HG03175 (cell line): Measurements from ENCODE around the gene CDH4.
"Not testable (repeated sequence)": the region's sequence is repeated elsewhere in the genome, so short reads cannot be mapped to it uniquely, and the experiment has no call there.

Experiments used
- ATAC-seq: cut with Tn5 transposase; IDR thresholded peaks from one replicate; pipeline ENCODE4 v1.9.1; 2021; ENCODE audit warnings: mild to moderate bottlenecking, moderate library complexity; ENCODE audit not compliant: unreplicated experiment

CDH4 gene

GRCh38 chr20:61982191-61982950 lies 730.3 kb downstream of the CDH4 start:
- ATAC-seq: no peak

GRCh38 chr20:61982951-61983315 lies 730.9 kb downstream of the CDH4 start:
- ATAC-seq: no peak

GRCh38 chr20:61983965-61984364 lies 731.9 kb downstream of the CDH4 start:
- no peak for ATAC-seq

- ATAC-seq: not testable (repeated sequence)
These were observed 732.4 kb downstream of the CDH4 start for GRCh38 chr20:61984431-61984830.

- no peak for ATAC-seq
These were observed 733.0 kb downstream of the CDH4 start for GRCh38 chr20:61985096-61985495.

- no peak for ATAC-seq
These were observed 734.8 kb downstream of the CDH4 start for GRCh38 chr20:61986762-61987321.

- ATAC-seq: no peak
These were observed 736.6 kb downstream of the CDH4 start for GRCh38 chr20:61988665-61989064.

- ATAC-seq: no peak
These were observed 737.7 kb downstream of the CDH4 start for GRCh38 chr20:61989741-61990140.
